HEK293 (cell line): Measurements from ENCODE around the gene PRCP.

Source experiments
- CTCF ChIA-PET: fragments of 350-600 bp; formaldehyde crosslinking; extraction: SDS; loops from one replicate; lab custom pipeline; 2021; ENCODE audit warnings: antibody characterized with exemption; lab: Yijun Ruan, JAX
- POLR2A ChIA-PET: fragments of 300-600 bp; formaldehyde crosslinking; extraction: SDS; loops from one replicate; lab custom pipeline; 2020; ENCODE audit warnings: antibody characterized with exemption, inconsistent platforms; lab: Yijun Ruan, JAX
- H3K27ac ChIP-seq: fragments of 200-500 bp; sonication (Bioruptor generic); 2 replicates; pipeline ENCODE4 v1.5.1; 2014; ENCODE audit warnings: low read depth, low read length, control low read depth, inconsistent platforms; ENCODE audit errors: extremely low read depth
- H3K36me3 ChIP-seq, 2 experiments: fragments of 200-500 bp in 1 of 2; sonication (Bioruptor generic) in 1 of 2; 1 replicate in 1 of 2; 2 replicates in 1 of 2; pipeline ENCODE4 v1.5.1; 2014 to 2017; ENCODE audit warnings: inconsistent platforms in 2 of 2, low read length in 2 of 2; ENCODE audit not compliant: control insufficient read depth in 2 of 2, insufficient read depth in 1 of 2
- H3K4me1 ChIP-seq: fragments of 200-500 bp; sonication (Bioruptor generic); 2 replicates; pipeline ENCODE4 v1.5.1; 2014; ENCODE audit warnings: mild to moderate bottlenecking, low read length, inconsistent platforms; ENCODE audit not compliant: control insufficient read depth, insufficient read depth
- H3K4me3 ChIP-seq: 2 replicates; pipeline ENCODE4 v1.5.1; 2011; ENCODE audit warnings: low read depth, mild to moderate bottlenecking, control low read depth, low read length, moderate library complexity
- H3K9me3 ChIP-seq: fragments of 200-500 bp; sonication (Bioruptor generic); 2 replicates; pipeline ENCODE4 v1.5.1; 2014; ENCODE audit warnings: low read depth, low read length, inconsistent platforms; ENCODE audit not compliant: control insufficient read depth, insufficient read depth
- BCL11A ChIP-seq: fragments of 450-650 bp; formaldehyde crosslinking; IDR thresholded peaks from 2 replicates; pipeline ENCODE4 v1.5.1; 2016; ENCODE audit warnings: low read depth, missing biosample characterization, missing genetic modification characterization
- GLIS1 ChIP-seq: fragments of 450-650 bp; formaldehyde crosslinking; IDR thresholded peaks from 2 replicates; pipeline ENCODE4 v1.5.1; 2016; ENCODE audit warnings: missing biosample characterization, missing genetic modification characterization
- GLIS2 ChIP-seq: fragments of 450-650 bp; formaldehyde crosslinking; IDR thresholded peaks from 2 replicates; pipeline ENCODE4 v1.5.1; 2016; ENCODE audit warnings: missing biosample characterization, missing genetic modification characterization
- IKZF3 ChIP-seq: fragments of 450-650 bp; IDR thresholded peaks from 2 replicates; pipeline ENCODE4 v1.5.0; 2018; ENCODE audit warnings: missing biosample characterization, mild to moderate bottlenecking, missing genetic modification characterization, moderate library complexity
- KLF16 ChIP-seq: fragments of 450-650 bp; formaldehyde crosslinking; IDR thresholded peaks from 2 replicates; pipeline ENCODE4 v1.5.1; 2017; ENCODE audit warnings: missing biosample characterization, missing genetic modification characterization
- MZF1 ChIP-seq: fragments of 450-650 bp; formaldehyde crosslinking; IDR thresholded peaks from 2 replicates; pipeline ENCODE4 v1.5.1; 2017; ENCODE audit warnings: missing biosample characterization, missing genetic modification characterization, borderline replicate concordance
- PRDM1 ChIP-seq: fragments of 450-650 bp; formaldehyde crosslinking; IDR thresholded peaks from 2 replicates; pipeline ENCODE4; 2016; ENCODE audit warnings: missing biosample characterization, missing genetic modification characterization
- PRDM4 ChIP-seq: fragments of 450-650 bp; formaldehyde crosslinking; IDR thresholded peaks from 2 replicates; pipeline ENCODE4 v1.5.1; 2017; ENCODE audit warnings: missing biosample characterization, missing genetic modification characterization
- TRIM28 ChIP-seq: IDR thresholded peaks from 2 replicates; pipeline ENCODE4 v1.6.1; 2011; ENCODE audit warnings: low read length, control low read depth, borderline replicate concordance
- ZBTB11 ChIP-seq: fragments of 450-650 bp; formaldehyde crosslinking; conservative IDR thresholded peaks from 2 replicates; pipeline ENCODE4 v1.5.1; 2016; ENCODE audit warnings: low read depth, missing biosample characterization, missing genetic modification characterization
- ZBTB8A ChIP-seq: fragments of 450-650 bp; formaldehyde crosslinking; IDR thresholded peaks from 2 replicates; pipeline ENCODE4 v1.5.1; 2016; ENCODE audit warnings: missing biosample characterization, missing genetic modification characterization
- ZNF19 ChIP-seq: fragments of 450-650 bp; formaldehyde crosslinking; IDR thresholded peaks from 2 replicates; pipeline ENCODE4; 2016; ENCODE audit warnings: missing biosample characterization, missing genetic modification characterization, low read depth
- ZNF202 ChIP-seq: fragments of 450-650 bp; formaldehyde crosslinking; IDR thresholded peaks from 2 replicates; pipeline ENCODE4 v1.5.1; 2016; ENCODE audit warnings: missing biosample characterization, missing genetic modification characterization, borderline replicate concordance
- ZNF221 ChIP-seq: fragments of 450-650 bp; formaldehyde crosslinking; IDR thresholded peaks from 2 replicates; pipeline ENCODE4 v1.5.1; 2017; ENCODE audit warnings: missing biosample characterization, missing genetic modification characterization, borderline replicate concordance
- ZNF24 ChIP-seq: fragments of 450-650 bp; formaldehyde crosslinking; IDR thresholded peaks from 2 replicates; pipeline ENCODE4 v1.5.1; 2016; ENCODE audit warnings: missing biosample characterization, missing genetic modification characterization
- ZNF341 ChIP-seq: fragments of 450-650 bp; formaldehyde crosslinking; IDR thresholded peaks from 2 replicates; pipeline ENCODE4; 2016; ENCODE audit warnings: low read depth, missing biosample characterization, missing genetic modification characterization
- ZNF366 ChIP-seq: fragments of 450-650 bp; formaldehyde crosslinking; conservative IDR thresholded peaks from 2 replicates; pipeline ENCODE4 v1.5.1; 2016; ENCODE audit warnings: missing biosample characterization, missing genetic modification characterization
- ZNF416 ChIP-seq: fragments of 450-650 bp; formaldehyde crosslinking; IDR thresholded peaks from 2 replicates; pipeline ENCODE4 v1.5.1; 2016; ENCODE audit warnings: missing biosample characterization, missing genetic modification characterization
- ZNF530 ChIP-seq: fragments of 450-650 bp; formaldehyde crosslinking; IDR thresholded peaks from 2 replicates; pipeline ENCODE4 v1.5.1; 2016; ENCODE audit warnings: low read depth, missing biosample characterization, missing genetic modification characterization
- ZNF544 ChIP-seq: fragments of 450-650 bp; formaldehyde crosslinking; IDR thresholded peaks from 2 replicates; pipeline ENCODE4 v1.5.0; 2017; ENCODE audit warnings: missing biosample characterization, missing genetic modification characterization

Gene PRCP

GRCh38 chr11:82848829-82849228 lies 51.4 kb downstream of the PRCP start:
- Histone ChIP-seq H3K4me3 (no peak overlapping the region), H3K4me1 (no peaks in the 10 kb centered on the region), H3K36me3 (peaks cover 0 to 16% of the 10 kb centered on the region in 2 experiments; a peak in 1 of 3 replicates), H3K9me3 (no peaks in the 10 kb centered on the region), H3K27ac (no peak overlapping the region)
- TF ChIP-seq ZBTB8A (tag by site-specific recombination) (no peak), IKZF3 (tag by site-specific recombination) (no peak), ZNF544 (tag by site-specific recombination) (no peak), PRDM4 (tag by site-specific recombination) (no peak), ZNF202 (tag by site-specific recombination) (no peak), ZNF341 (tag by site-specific recombination) (no peak), ZBTB11 (tag by site-specific recombination) (no peak), GLIS1 (tag by site-specific recombination) (no peak), BCL11A (tag by site-specific recombination) (no peak), KLF16 (no peak), GLIS2 (tag by site-specific recombination) (no peak), ZNF366 (tag by site-specific recombination) (no peak), PRDM1 (no peak), ZNF24 (tag by site-specific recombination) (no peak), MZF1 (tag by site-specific recombination) (no peak), ZNF416 (tag by site-specific recombination) (no peak), TRIM28 (no peak), ZNF19 (tag by site-specific recombination) (no peak)
- POLR2A ChIA-PET, result no interaction called here
- CTCF ChIA-PET, result interaction anchor here (1.1 kb wide), 1 partner anchor 73 kb away, joined by 3 read pairs; no protein-coding TSS in a partner anchor

- ChIA-PET POLR2A (no interaction called here), CTCF (interaction anchor here (0.6 to 1.0 kb wide), 3 partner anchors 9 to 557 kb away, joined by 3 read pairs; no protein-coding TSS in a partner anchor)
- H3K4me1 ChIP-seq, result no peaks in the 10 kb centered on the region
- no peak for TF ChIP-seq ZNF221 (tag by site-specific recombination)
- no peak for TF ChIP-seq ZNF530
- H3K36me3 ChIP-seq, result peaks cover 0 to 16% of the 10 kb centered on the region in 2 experiments; a peak in 1 of 3 replicates
- H3K27ac ChIP-seq, result no peak overlapping the region
- H3K9me3 ChIP-seq, result no peaks in the 10 kb centered on the region
- H3K4me3 ChIP-seq, result no peak overlapping the region
Observed at GRCh38 chr11:82845356-82846353, 54.6 kb downstream of the PRCP start.
